WTC11 (cell line): ENCODE measurements around the gene P2RY1. TPM values are rescaled to one million over a fixed set of nuclear protein-coding genes. Genes with fewer than 3 reads are reported as not detected.

Source experiments
- ATAC-seq: fragments of 200-7000 bp; cut with Tn5 transposase; 2 replicates; pipeline ENCODE4 v1.10.0; 2021; ENCODE audit warnings: mild to moderate bottlenecking, moderate library complexity
- CTCF ChIA-PET: fragments of 300-600 bp; sonication (Branson Sonifier 250); formaldehyde crosslinking; loops from one replicate; lab custom pipeline; 2021; ENCODE audit warnings: antibody characterized with exemption; lab: Charles Lee
- POLR2A ChIA-PET: fragments of 350-600 bp; sonication (Branson Sonifier 250); formaldehyde crosslinking; loops from one replicate; lab custom pipeline; 2021; ENCODE audit warnings: antibody characterized with exemption; lab: Charles Lee
- DNase-seq: peaks from one replicate; pipeline ENCODE4 v3.0.0; 2021; ENCODE audit warnings: low spot score
- H3K27ac Mint-ChIP-seq: 2 replicates; pipeline ENCODE4 v1.8.0; 2021; ENCODE audit warnings: mixed read lengths
- H3K27me3 Mint-ChIP-seq: 2 replicates; pipeline ENCODE4 v1.8.0; 2021; ENCODE audit warnings: low read depth, mild to moderate bottlenecking, moderate library complexity, mixed read lengths
- H3K36me3 Mint-ChIP-seq: 2 replicates; pipeline ENCODE4 v1.8.0; 2021; ENCODE audit warnings: mixed read lengths
- H3K4me1 Mint-ChIP-seq: 2 replicates; pipeline ENCODE4 v1.8.0; 2022; ENCODE audit warnings: mixed read lengths
- H3K4me3 Mint-ChIP-seq: 2 replicates; pipeline ENCODE4 v1.8.0; 2021; ENCODE audit warnings: mild to moderate bottlenecking, moderate library complexity, mixed read lengths
- H3K9me3 Mint-ChIP-seq: 2 replicates; pipeline ENCODE4 v1.8.0; 2021; ENCODE audit warnings: mixed read lengths
- AR ChIP-seq: fragments of 250-450 bp; sonication (Bioruptor Pico); IDR thresholded peaks from 2 replicates; pipeline ENCODE4 v1.9.0; 2021; ENCODE audit warnings: mild to moderate bottlenecking
- ATF1 ChIP-seq: sonication (generic); formaldehyde crosslinking; IDR thresholded peaks from 2 replicates; pipeline ENCODE4 v1.8.1; 2023; ENCODE audit warnings: mild to moderate bottlenecking, moderate library complexity, missing genetic modification reagents
- CREB1 ChIP-seq: sonication (generic); formaldehyde crosslinking; IDR thresholded peaks from 2 replicates; pipeline ENCODE4 v1.8.0; 2023; ENCODE audit warnings: mild to moderate bottlenecking, missing genetic modification reagents
- CTCF ChIP-seq: fragments of 200-600 bp; IDR thresholded peaks from 2 replicates; pipeline ENCODE4 v1.8.0; 2022; ENCODE audit warnings: antibody characterized with exemption
- ELF4 ChIP-seq: sonication (generic); formaldehyde crosslinking; IDR thresholded peaks from 2 replicates; pipeline ENCODE4 v1.8.1; 2022; ENCODE audit warnings: low read depth, mild to moderate bottlenecking, moderate library complexity, missing genetic modification reagents
- FOXK1 ChIP-seq: sonication (generic); formaldehyde crosslinking; IDR thresholded peaks from 2 replicates; pipeline ENCODE4 v1.8.0; 2022; ENCODE audit warnings: mild to moderate bottlenecking, moderate library complexity, missing genetic modification reagents
- FOXP1 ChIP-seq: sonication (generic); formaldehyde crosslinking; IDR thresholded peaks from 2 replicates; pipeline ENCODE4 v1.8.0; 2022; ENCODE audit warnings: missing genetic modification reagents, mild to moderate bottlenecking, moderate library complexity, borderline replicate concordance
- GTF2I ChIP-seq: fragments of 250-450 bp; sonication (Bioruptor Pico); conservative IDR thresholded peaks from 2 replicates; pipeline ENCODE4 v1.4.0; 2021; ENCODE audit warnings: mild to moderate bottlenecking
- IRF1 ChIP-seq: sonication (generic); formaldehyde crosslinking; IDR thresholded peaks from 2 replicates; pipeline ENCODE4 v1.8.0; 2023; ENCODE audit warnings: missing genetic modification reagents
- JUN ChIP-seq: sonication (generic); formaldehyde crosslinking; IDR thresholded peaks from 2 replicates; pipeline ENCODE4 v1.8.0; 2023; ENCODE audit warnings: mild to moderate bottlenecking, missing genetic modification reagents
- MAX ChIP-seq: sonication (generic); formaldehyde crosslinking; IDR thresholded peaks from 2 replicates; pipeline ENCODE4 v1.8.0; 2022; ENCODE audit warnings: mild to moderate bottlenecking, missing genetic modification reagents
- MXD4 ChIP-seq: fragments of 250-450 bp; sonication (Bioruptor Pico); IDR thresholded peaks from 2 replicates; pipeline ENCODE4 v1.8.0; 2021; ENCODE audit warnings: mild to moderate bottlenecking, moderate library complexity, borderline replicate concordance
- MYBL2 ChIP-seq: sonication (generic); formaldehyde crosslinking; IDR thresholded peaks from 2 replicates; pipeline ENCODE4 v1.8.1; 2023; ENCODE audit warnings: mild to moderate bottlenecking, moderate library complexity, missing genetic modification reagents
- SMAD4 ChIP-seq: sonication (generic); formaldehyde crosslinking; IDR thresholded peaks from 2 replicates; pipeline ENCODE4 v1.8.0; 2022; ENCODE audit warnings: mild to moderate bottlenecking, missing genetic modification reagents
- STAT6 ChIP-seq: sonication (generic); formaldehyde crosslinking; conservative IDR thresholded peaks from 2 replicates; pipeline ENCODE4 v1.8.1; 2023; ENCODE audit warnings: mild to moderate bottlenecking, low read depth, missing genetic modification reagents, moderate library complexity
- TEAD1 ChIP-seq: sonication (generic); formaldehyde crosslinking; IDR thresholded peaks from 2 replicates; pipeline ENCODE4 v1.8.0; 2022; ENCODE audit warnings: mild to moderate bottlenecking, missing genetic modification reagents
- USF1 ChIP-seq: sonication (generic); formaldehyde crosslinking; IDR thresholded peaks from 2 replicates; pipeline ENCODE4 v1.8.0; 2022; ENCODE audit warnings: mild to moderate bottlenecking, missing genetic modification reagents
- USF2 ChIP-seq: sonication (generic); formaldehyde crosslinking; IDR thresholded peaks from 2 replicates; pipeline ENCODE4 v1.8.1; 2023; ENCODE audit warnings: mild to moderate bottlenecking, missing genetic modification reagents, moderate library complexity
- ZNF121 ChIP-seq: sonication (generic); formaldehyde crosslinking; IDR thresholded peaks from 2 replicates; pipeline ENCODE4 v1.8.0; 2023; ENCODE audit warnings: missing genetic modification reagents
- ZNF317 ChIP-seq: sonication (generic); formaldehyde crosslinking; IDR thresholded peaks from 2 replicates; pipeline ENCODE4 v1.8.1; 2023; ENCODE audit warnings: low read depth, mild to moderate bottlenecking, moderate library complexity, missing genetic modification reagents, borderline replicate concordance
- ZNF423 ChIP-seq: fragments of 250-450 bp; sonication (Bioruptor Pico); IDR thresholded peaks from 2 replicates; pipeline ENCODE4 v2.1.2; 2022; ENCODE audit warnings: mild to moderate bottlenecking, moderate library complexity
- total RNA-seq: library from RNA; stranded (reverse); gene quantifications from 3 replicates; pipeline ENCODE4 v1.2.3, GENCODE V29; 2021

P2RY1 gene
- total RNA-seq, 1 experiment from 2014 or later, result 47.2 TPM

- POLR2A ChIA-PET, result no interaction called here
- CTCF ChIA-PET, result no interaction called here
- no peak for TF ChIP-seq TEAD1
- no peak for TF ChIP-seq ATF1 (CRISPR knock-in tag)
- Mint-ChIP-seq H3K4me3 (no peak overlapping the region), H3K9me3 (no peaks in the 10 kb centered on the region), H3K36me3 (no peaks in the 10 kb centered on the region), H3K27me3 (no peaks in the 10 kb centered on the region), H3K4me1 (peaks cover 9% of the 10 kb centered on the region), H3K27ac (no peak overlapping the region)
- ATAC-seq (peak; percentile 39), DNase-seq (no peak)
These were observed 22.8 kb upstream of the P2RY1 start for GRCh38 chr3:152811974-152812760.

- POLR2A ChIA-PET, result no interaction called here
- Mint-ChIP-seq H3K27me3 (no peaks in the 10 kb centered on the region), H3K36me3 (no peaks in the 10 kb centered on the region), H3K27ac (no peak overlapping the region), H3K4me1 (peaks cover 11% of the 10 kb centered on the region)
- TF ChIP-seq MAX (CRISPR knock-in tag), result no peak
- TF ChIP-seq TEAD1, result no peak
- no peak for TF ChIP-seq FOXK1 (CRISPR knock-in tag)
- TF ChIP-seq USF2 (CRISPR knock-in tag), result no peak
- TF ChIP-seq ZNF121, result no peak
- no peak for TF ChIP-seq IRF1
- no peak for TF ChIP-seq ATF1 (CRISPR knock-in tag)
- no peak for TF ChIP-seq SMAD4
- TF ChIP-seq MYBL2, result no peak
- no peak for TF ChIP-seq STAT6 (CRISPR knock-in tag)
- no peak for TF ChIP-seq JUN (CRISPR knock-in tag)
- no peak for TF ChIP-seq USF1 (CRISPR knock-in tag)
- no peak for TF ChIP-seq ELF4 (CRISPR knock-in tag)
- TF ChIP-seq, all 79 proteins: peak for 0
- no peaks in the 10 kb centered on the region for H3K9me3 Mint-ChIP-seq
- CTCF ChIA-PET, result no interaction called here
- ATAC-seq (no peak), DNase-seq (no peak)
- no peak overlapping the region for H3K4me3 Mint-ChIP-seq
These were observed 17.5 kb upstream of the P2RY1 start for GRCh38 chr3:152817400-152817799.

GRCh38 chr3:152818027-152818426, 16.9 kb upstream of the P2RY1 start:
- Mint-ChIP-seq H3K36me3 (no peaks in the 10 kb centered on the region), H3K27ac (no peak overlapping the region), H3K27me3 (no peaks in the 10 kb centered on the region), H3K4me3 (no peak overlapping the region), H3K4me1 (peaks cover 11% of the 10 kb centered on the region), H3K9me3 (no peaks in the 10 kb centered on the region)
- no peak for ATAC-seq
- ChIA-PET CTCF (no interaction called here), POLR2A (no interaction called here)
- DNase-seq, result no peak
- TF ChIP-seq ZNF423 (CRISPR knock-in tag), result no peak
- no peak for TF ChIP-seq FOXP1
- no peak for TF ChIP-seq GTF2I (CRISPR knock-in tag)
- TF ChIP-seq ZNF317 (CRISPR knock-in tag), result no peak
- no peak for TF ChIP-seq MXD4 (CRISPR knock-in tag)
- TF ChIP-seq CREB1, result no peak
- TF ChIP-seq ZNF121, result no peak
- TF ChIP-seq CTCF, result no peak
- TF ChIP-seq AR (CRISPR knock-in tag), result no peak
